ENCODE data around the gene UBE2E2.

GRCh38 chr3:23319366-23320312, 116.5 kb downstream of the UBE2E2 start:
- TF ChIP-seq EZH2 (IDR thresholded peaks at IDR 0.05; ENCODE audit: insufficient read depth, poor library complexity, severe bottlenecking) (no peak), EZH2phosphoT487 (IDR thresholded peaks at IDR 0.05; ENCODE audit: insufficient read depth, low read depth) (no peak)
